Daoy (cell line): ENCODE data around the gene SCRN1. TPM values are rescaled to one million over a fixed set of nuclear protein-coding genes. Genes with fewer than 3 reads are reported as not detected.
A peak's percentile ranks its signal among the peaks of the same experiment; 100 is the strongest.

ENCODE experiments used
- DNase-seq: peaks from one replicate; pipeline ENCODE4 v3.0.0-alpha.2; 2015; ENCODE audit warnings: low read depth
- total RNA-seq: library from RNA; depleted of rRNA; stranded (reverse); fragments of >200 nt; shearing (Covaris generic); gene quantifications from 2 replicates; pipeline ENCODE4 v1.2.3, GENCODE V29; 2014

Gene SCRN1
- total RNA-seq, 1 experiment from 2014 or later, result 130 TPM

DNA sequence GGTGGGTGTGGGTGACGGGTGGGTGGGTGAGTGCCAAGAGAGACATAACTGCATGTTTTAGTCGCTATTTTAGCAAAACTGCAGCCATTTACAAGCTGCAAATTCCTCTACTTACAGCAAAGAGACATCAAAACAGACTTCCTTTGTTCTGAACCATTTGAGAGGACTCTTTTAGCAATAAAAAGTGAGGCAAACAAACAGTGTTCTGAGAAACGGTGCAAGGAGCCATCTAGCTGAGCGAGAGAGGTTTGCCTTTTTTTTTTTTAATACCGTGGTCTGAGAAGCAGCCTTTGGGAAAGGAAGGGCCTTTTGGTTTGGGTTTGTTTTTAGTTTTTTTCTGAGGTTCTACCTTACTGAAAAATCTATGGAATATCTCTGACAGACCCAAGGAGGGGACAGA, 62.9 kb downstream of the SCRN1 start:
- no peak for DNase-seq

DNA sequence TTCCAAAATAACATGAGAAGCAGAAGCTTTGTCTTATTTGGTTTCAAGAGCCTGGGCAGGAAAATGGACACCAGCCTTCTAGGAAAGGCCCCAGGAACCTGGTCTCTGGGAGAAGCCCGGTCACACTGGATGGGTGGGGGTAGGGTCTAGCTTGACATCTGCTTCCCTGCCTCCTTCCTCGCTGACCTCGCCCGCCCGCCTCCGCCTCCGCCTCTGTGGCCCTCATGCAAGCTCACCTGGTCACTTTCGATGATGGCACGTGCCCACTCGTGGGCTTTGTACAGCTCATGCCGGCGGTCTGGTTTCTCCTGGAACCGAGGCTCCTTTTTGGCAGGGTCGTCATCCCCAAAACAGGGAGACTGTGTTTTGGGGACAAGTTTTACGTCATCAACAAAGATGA, 63.4 kb downstream of the SCRN1 start:
- no peak for DNase-seq

GRCh38 chr7:29924684-29925083, 64.9 kb downstream of the SCRN1 start:
- DNase-seq, result no peak

- no peak for DNase-seq
Observed at GRCh38 chr7:29924006-29924405, 65.6 kb downstream of the SCRN1 start.

GRCh38 chr7:29922921-29923700, 66.5 kb downstream of the SCRN1 start:
- DNase-seq, result no peak

DNA sequence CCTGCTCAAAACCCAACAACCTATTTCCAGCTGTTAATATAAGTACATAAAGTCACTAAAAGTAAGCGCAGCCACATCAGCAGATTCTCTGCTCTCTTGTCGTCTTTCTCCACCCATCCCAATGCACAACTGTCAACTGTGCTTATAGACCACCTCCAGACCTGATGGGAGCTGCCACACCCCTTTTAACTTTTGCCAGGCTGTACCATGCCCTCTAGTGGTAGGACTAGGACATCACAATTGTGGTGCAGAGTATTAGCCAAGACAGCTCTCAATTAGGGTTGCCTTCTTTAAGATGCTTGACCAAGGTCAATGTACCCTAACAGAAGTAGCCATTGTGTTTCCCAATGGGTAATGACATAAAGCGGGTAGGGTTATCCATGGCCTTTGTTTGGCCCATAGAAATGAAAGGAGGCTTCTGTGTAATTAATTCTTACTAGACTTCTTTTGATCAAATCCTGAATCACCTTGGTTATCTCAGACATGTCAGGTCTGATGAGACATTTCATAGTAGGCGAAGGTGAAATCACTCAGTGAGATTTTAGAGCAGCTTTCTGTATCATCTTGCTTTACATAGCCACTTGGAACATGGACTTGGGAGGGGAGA, 68.1 kb downstream of the SCRN1 start:
- DNase-seq, result peak; percentile 77

DNA sequence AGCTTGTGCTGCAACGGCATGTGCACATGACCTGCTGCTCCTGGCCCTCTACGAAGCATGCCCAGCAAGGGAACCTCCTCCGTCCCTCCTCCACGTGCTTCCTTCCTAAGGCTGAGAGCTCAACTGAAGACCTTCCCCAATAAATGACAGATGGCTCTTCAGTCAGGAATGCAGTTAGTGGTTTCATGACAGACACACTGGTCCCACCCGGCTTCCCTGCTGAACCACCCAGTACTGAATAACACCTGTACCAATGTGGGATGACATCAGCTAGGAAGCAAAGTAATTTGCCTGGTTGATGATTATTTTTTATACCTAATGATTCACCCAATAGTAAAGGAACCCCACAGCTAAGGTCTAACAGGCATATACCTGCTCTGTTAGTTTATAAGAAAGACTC, 69.1 kb downstream of the SCRN1 start:
- no peak for DNase-seq

GRCh38 chr7:29919790-29920189, 69.8 kb downstream of the SCRN1 start:
- DNase-seq, result no peak

- DNase-seq, result no peak
Observed at GRCh38 chr7:29918850-29919249, 70.8 kb downstream of the SCRN1 start.

DNA sequence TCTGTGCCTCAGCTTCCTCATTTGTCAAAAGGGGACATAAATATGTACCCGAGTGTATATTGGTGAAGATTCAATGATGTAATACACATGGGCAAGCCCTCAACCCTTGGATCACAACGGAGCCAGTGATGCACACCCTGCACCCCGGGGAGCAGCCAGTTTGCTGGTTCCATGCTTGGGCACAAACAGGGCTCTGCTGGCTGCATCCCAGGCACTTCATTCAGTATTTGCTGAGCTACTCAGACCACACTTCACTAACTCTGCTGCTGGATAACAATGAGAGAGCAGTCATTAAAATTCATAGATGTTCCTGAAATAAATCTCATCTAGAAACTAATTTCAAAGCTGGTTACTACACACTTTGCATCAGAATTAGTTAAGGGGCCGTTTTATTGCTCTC, 72.0 kb downstream of the SCRN1 start:
- no peak for DNase-seq

DNA sequence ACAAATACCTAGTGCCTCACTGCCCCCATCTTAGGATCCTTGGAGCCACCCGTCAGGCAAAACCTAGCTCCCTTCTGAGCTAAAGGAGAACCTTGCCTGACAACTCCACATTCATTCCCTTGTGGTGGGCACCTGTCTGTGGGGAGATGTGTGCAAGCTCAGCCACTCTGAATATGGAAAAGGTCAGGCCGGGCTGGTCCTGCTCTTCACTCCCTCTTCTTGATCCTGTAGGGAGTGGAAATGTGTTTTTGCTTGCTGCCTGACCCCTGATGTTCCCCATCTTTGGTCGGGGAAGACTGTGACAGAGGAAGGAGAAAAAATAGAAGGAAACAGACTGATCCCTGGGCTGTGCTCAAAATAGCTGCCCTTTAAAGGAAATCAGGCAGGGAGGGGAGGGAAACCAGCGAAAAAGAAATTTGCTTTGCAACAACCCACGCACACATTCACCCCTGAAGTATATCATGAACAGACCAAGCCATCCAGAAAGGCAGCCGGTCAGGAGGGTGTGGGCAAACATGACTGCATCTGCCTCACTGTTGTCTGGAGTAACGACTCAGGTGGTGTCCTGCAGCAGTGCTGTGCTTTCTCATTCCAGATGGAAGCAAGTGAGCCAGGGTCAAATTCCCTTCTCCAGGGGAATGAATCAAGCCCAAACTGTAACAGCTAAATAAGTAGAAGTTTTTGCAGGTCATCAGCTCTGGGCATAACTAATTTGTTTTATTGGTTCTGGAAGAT, 74.0 kb downstream of the SCRN1 start:
- DNase-seq, result no peak

DNA sequence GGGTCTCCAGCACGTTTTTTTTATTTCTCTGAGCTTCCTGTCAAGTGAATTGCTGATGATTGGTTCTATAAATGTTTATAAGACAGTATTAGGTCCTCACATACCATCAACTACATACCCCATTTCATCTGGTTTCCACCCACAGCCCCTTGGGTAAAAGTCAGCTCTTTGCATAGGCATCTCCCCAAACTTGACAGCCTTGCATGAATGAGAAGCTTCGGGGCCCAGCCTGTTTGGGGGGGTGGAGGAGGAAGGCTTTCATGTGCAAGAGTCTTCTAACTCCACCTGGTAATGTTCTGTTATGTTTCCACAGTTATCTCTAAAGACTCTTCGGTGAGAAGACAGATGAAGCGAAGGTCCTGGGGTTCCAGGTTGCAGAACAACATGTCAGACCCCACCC, 75.4 kb downstream of the SCRN1 start:
- no peak for DNase-seq

GRCh38 chr7:29906200-29907022, 83.2 kb downstream of the SCRN1 start:
- no peak for DNase-seq

DNA sequence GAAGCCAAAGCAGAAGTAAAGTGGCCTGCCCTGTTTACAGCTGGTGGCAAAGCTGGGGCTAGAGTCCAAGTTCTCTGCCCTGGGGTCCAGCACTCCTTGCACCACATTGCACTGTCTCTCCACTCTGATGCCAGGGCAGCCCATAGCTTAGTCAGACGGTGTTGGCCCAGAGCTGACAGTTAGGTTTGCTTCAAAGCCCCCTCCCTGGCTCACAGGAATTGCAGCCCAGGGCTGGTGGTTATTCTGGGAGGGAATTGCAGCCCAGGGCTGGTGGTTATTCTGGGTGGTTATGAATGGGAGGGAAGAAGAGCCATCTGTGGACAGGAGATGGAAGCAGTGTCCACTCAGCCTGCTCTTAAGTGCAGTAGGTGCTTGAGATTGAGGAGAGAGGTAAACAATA, 88.9 kb downstream of the SCRN1 start:
- DNase-seq, result no peak

DNA sequence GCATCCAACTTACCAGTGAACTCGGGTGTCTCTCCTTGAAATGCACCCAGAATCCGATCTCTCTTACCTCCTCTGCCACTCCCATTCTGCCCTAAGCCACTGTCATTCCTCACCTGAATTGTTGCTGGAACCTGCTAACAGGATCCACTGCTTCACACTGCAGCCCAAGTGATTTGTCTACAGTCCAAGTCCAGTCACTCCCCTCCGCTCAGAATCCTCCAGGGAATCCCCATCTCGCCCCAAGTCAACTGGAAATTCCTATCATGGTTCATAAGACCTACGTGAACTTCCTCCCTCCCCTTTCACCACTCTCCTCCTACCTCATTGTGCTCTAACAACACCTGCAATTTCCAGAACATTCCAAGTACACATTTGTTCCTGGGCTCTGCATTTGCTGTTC, 91.3 kb downstream of the SCRN1 start:
- no peak for DNase-seq

DNA sequence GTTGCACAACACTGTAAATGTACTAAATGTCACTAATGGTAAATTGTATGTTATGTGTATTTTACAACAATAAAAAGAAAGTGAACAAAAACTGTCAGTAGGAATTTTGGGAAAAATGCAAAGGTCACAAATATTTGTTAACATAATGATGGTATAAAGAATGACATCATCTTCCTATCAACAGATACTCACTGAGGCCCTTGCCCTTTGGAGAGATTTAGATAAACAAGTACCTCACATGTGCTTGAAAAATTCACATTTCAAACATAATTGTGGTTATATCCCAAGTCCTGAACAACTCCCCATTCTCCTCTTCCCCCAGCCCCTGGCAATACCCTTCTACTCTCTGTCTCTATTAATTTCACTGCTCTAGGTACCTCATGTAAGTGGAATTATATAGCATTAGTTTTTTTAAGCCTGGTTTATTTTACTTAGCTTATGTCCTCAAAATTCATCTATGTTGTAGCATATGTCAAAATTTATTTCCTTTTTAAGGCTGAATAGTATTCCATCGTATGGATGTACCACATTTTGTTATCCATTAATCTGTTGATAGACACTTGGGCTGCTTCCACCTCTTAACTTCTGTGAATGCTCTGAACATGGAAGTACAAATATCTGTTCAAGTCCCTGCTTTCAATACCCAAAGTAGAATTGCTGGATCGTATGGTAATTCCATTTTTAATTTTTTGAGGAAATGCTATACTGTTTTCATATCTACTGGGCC, 92.8 kb downstream of the SCRN1 start:
- no peak for DNase-seq

- DNase-seq, result no peak
Observed at GRCh38 chr7:29895559-29895958, 94.0 kb downstream of the SCRN1 start.

DNA sequence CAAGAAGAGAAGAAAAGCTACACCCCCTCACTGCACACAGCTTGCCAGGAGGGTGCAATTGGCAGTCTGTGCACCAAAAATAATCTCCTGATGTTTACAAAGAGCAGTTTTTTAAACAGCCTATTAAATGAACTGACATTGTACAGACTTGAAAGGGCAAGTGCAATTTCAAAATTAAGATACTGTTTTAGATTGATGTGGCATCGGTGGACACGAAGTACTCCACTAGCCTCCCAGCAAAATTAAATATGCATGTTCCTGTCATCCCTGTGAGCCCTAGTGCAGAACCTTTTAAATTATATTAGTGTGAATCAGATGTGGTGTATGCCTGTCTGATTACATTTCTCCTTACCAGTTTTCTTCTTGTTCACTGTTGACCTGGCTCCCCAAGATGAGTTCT, 95.3 kb downstream of the SCRN1 start:
- DNase-seq, result no peak

- no peak for DNase-seq
Observed at GRCh38 chr7:29893351-29893965, 96.1 kb downstream of the SCRN1 start.

- no peak for DNase-seq
Observed at GRCh38 chr7:29892231-29892630, 97.4 kb downstream of the SCRN1 start.

- no peak for DNase-seq
Observed at GRCh38 chr7:29891766-29892165, 97.8 kb downstream of the SCRN1 start.
